ENCODE measurements around the gene DNAJB7. TPM values are rescaled to one million over a fixed set of nuclear protein-coding genes. Genes with fewer than 3 reads are reported as not detected.
A peak's percentile ranks its signal among the peaks of the same experiment; 100 is the strongest.

The DNAJB7 gene
- not detected for total RNA-seq
- polyA plus RNA-seq, result not detected
- long read RNA-seq, donor 1, transcript DNAJB7-201 (1 exons, 2,578 nt), result major isoform, 8 of 8 reads
- long read RNA-seq, donor 1, partial matches to known transcripts, result 0 of 8 reads
- long read RNA-seq, donor 1, other reads (novel, unspliced or antisense), result 0 of 8 reads
- long read RNA-seq, donor 2, transcript DNAJB7-201 (1 exons, 2,578 nt), result major isoform, 14 of 14 reads
- long read RNA-seq, donor 2, partial matches to known transcripts, result 0 of 14 reads
- long read RNA-seq, donor 2, other reads (novel, unspliced or antisense), result 0 of 14 reads
- long read RNA-seq, donor 3, partial matches to known transcripts, result 0 of 2 reads
- long read RNA-seq, donor 3, other reads (novel, unspliced or antisense), result 0 of 2 reads

DNA sequence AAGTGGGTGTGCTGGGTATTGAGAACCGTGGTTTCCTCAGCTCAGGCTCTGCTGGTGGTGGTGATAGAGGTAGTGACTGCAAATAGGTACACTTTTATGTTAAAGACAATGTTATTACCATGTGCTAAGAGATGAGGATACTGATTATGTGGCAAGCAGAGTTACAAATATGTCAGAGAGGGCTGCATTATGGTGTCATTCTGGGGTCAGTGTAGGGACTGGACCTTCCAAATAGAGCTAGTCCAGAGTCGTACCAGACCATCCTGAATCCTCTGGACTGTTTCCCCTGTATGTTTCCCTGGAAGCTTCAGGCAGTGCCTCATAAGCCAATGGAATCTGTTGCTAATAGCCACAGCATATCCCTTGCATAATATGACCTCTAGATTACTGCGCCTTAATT lies at the start of gene DNAJB7:
DNAJB7 (minus strand) TSS at position 101 of the 400 bp plus-strand sequence. CDS start 119 bp downstream, outside the sequence.
- H3K27ac ChIP-seq, result no peak within 1 kb of the TSS
- WGBS, 3 donors, result 88 to 93% (median 90%) methylated on average over 3 of the region's 3 CpGs
- intact Hi-C loops (cut with DNase I), result no loop called here

DNA sequence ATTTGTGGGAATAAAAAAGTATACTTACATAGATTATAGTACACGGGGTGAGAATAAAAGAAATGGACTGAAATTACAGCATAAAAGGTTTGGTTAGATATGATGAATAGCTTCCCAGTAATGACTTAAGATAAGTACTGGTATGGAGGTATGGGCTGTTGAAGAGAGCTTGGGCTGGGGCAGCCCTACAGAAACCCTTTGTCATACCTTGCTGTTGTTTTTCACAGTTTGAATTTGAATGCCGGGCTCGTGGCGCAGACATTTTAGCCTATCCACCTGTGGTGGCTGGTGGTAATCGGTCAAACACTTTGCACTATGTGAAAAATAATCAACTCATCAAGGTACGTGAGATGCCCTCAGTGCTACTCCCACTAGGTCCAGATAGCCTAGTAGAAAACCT lies 47.0 kb upstream of the DNAJB7 start:
- no peak overlapping the region for H3K4me3 ChIP-seq
- no peak for DNase-seq
- TF ChIP-seq POLR2A (IDR thresholded peaks at IDR 0.05), result no peak
- TF ChIP-seq EP300 (IDR thresholded peaks at IDR 0.05), result no peak
- TF ChIP-seq, protein P1, sequence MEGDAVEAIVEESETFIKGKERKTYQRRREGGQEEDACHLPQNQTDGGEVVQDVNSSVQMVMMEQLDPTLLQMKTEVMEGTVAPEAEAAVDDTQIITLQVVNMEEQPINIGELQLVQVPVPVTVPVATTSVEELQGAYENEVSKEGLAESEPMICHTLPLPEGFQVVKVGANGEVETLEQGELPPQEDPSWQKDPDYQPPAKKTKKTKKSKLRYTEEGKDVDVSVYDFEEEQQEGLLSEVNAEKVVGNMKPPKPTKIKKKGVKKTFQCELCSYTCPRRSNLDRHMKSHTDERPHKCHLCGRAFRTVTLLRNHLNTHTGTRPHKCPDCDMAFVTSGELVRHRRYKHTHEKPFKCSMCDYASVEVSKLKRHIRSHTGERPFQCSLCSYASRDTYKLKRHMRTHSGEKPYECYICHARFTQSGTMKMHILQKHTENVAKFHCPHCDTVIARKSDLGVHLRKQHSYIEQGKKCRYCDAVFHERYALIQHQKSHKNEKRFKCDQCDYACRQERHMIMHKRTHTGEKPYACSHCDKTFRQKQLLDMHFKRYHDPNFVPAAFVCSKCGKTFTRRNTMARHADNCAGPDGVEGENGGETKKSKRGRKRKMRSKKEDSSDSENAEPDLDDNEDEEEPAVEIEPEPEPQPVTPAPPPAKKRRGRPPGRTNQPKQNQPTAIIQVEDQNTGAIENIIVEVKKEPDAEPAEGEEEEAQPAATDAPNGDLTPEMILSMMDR (IDR thresholded peaks at IDR 0.05), result no peak
- H3K4me1 ChIP-seq (ENCODE audit: insufficient read depth), result no peaks in the 10 kb centered on the region
- 89 to 95% (median 92%) methylated on average over 6 of the region's 6 CpGs for WGBS, 3 donors
- intact Hi-C loops (cut with DNase I), result loop anchor here in 1 of 4 donors (10.0 kb wide), 1 partner anchor 474 kb away; no protein-coding TSS in a partner anchor
- H3K36me3 ChIP-seq, result no peaks in the 10 kb centered on the region
- H3K9me3 ChIP-seq, result no peaks in the 10 kb centered on the region
- no peaks in the 10 kb centered on the region for H3K27me3 ChIP-seq
- no peak overlapping the region for H3K27ac ChIP-seq

More for the DNA sequence above, at the start of gene DNAJB7:
- H3K27me3 ChIP-seq, result no peaks in the 10 kb centered on the region
- H3K4me1 ChIP-seq (ENCODE audit: insufficient read depth), result peaks cover 3% of the 10 kb centered on the region
- H3K36me3 ChIP-seq, result no peaks in the 10 kb centered on the region
- no peak for TF ChIP-seq POLR2A (IDR thresholded peaks at IDR 0.05)
- no peak for TF ChIP-seq EP300 (IDR thresholded peaks at IDR 0.05)
- TF ChIP-seq, protein P1 (IDR thresholded peaks at IDR 0.05), result no peak
- no peak within 1 kb of the TSS for H3K4me3 ChIP-seq
- no peak for DNase-seq
- no peaks in the 10 kb centered on the region for H3K9me3 ChIP-seq

DNA sequence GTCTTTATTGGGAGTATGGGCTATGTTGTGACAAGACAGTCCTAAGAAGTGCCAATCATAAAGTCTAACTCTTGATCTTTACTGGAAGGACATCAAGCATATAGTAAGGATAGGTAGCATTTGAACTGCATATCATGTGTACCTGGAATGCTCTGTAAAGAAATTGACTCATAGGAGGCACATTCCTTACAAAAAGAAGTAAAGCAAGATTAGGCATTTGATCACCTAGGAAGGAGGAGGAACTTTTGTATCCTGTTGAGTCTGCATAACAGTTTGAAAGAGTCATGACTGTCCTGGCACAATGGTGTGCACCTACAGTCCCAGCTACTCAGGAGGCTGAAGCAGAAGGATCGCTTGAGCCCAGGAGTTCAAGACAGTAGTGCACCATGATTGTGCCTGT lies 42.2 kb upstream of the DNAJB7 start:
- H3K4me3 ChIP-seq, result no peak overlapping the region
- H3K9me3 ChIP-seq, result no peaks in the 10 kb centered on the region
- H3K27ac ChIP-seq, result no peak overlapping the region
- no peak for DNase-seq
- H3K27me3 ChIP-seq, result no peaks in the 10 kb centered on the region
- H3K4me1 ChIP-seq (ENCODE audit: insufficient read depth), result no peaks in the 10 kb centered on the region
- H3K36me3 ChIP-seq, result no peaks in the 10 kb centered on the region
- intact Hi-C loops (cut with DNase I), result loop anchor here in 1 of 4 donors (10.0 kb wide), 1 partner anchor 469 kb away; no protein-coding TSS in a partner anchor
- 100% methylated on average over 1 of the region's 1 CpG for WGBS, 3 donors
- TF ChIP-seq EP300 (IDR thresholded peaks at IDR 0.05) (no peak), POLR2A (IDR thresholded peaks at IDR 0.05) (no peak)
- TF ChIP-seq, protein P1 (IDR thresholded peaks at IDR 0.05), result no peak

DNA sequence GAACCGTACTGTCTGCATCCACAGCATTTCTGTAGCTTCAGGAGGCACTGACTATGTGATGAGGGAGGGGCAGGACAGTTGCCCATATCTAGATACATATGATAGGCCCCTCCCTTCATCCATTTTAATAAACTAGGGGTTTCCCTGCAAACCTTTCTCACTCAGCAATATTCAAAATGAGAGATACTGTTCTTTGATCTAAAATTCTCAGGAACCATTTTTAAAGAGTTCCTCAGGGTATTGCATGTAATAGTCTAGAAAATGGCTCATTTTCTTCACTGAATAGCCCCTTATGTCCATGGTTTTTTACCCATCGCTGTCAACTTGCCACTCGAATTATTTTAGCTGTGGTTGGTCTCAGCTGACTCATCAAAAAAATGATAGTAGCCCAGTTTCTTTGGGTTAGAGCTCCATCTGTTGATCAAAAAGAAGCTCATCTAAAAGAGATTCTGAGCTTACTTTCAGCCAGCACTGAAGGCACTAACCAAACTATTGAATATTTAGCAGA lies 37.0 kb upstream of the DNAJB7 start:
- intact Hi-C loops (cut with DNase I), result loop anchor here in 1 of 4 donors (5.0 kb wide), 1 partner anchor 217 kb away; no protein-coding TSS in a partner anchor

More for the DNA sequence above, 37.0 kb upstream of the DNAJB7 start:
- Histone ChIP-seq H3K27ac (no peak overlapping the region), H3K36me3 (no peaks in the 10 kb centered on the region), H3K27me3 (no peaks in the 10 kb centered on the region), H3K9me3 (no peaks in the 10 kb centered on the region), H3K4me3 (no peak overlapping the region), H3K4me1 (ENCODE audit: insufficient read depth) (no peaks in the 10 kb centered on the region)
- 33 to 36% (median 35%) methylated on average over 3 of the region's 3 CpGs for WGBS, 3 donors
- TF ChIP-seq EP300 (IDR thresholded peaks at IDR 0.05), result no peak
- TF ChIP-seq, protein P1 (IDR thresholded peaks at IDR 0.05), result peak; percentile 16 to 55 (median 54)
- no peak for DNase-seq

Measured in ovary (tissue), 10 donors.